ENCODE results near the gene OOSP4B.
"Not testable (repeated sequence)": the region's sequence is repeated elsewhere in the genome, so short reads cannot be mapped to it uniquely, and the experiment has no call there.

The OOSP4B gene

GRCh38 chr11:60016881-60017280, at the start of gene OOSP4B:
Gene OOSP4B (plus strand): TSS chr11:60017181.
- DNase-seq = no peak

GRCh38 chr11:59967677-59968394, 49.1 kb upstream of the OOSP4B start:
- DNase-seq = no peak

- DNase-seq = no peak
Observed at GRCh38 chr11:59968395-59968783, 48.6 kb upstream of the OOSP4B start.

GRCh38 chr11:59973097-59973496, 43.9 kb upstream of the OOSP4B start:
- DNase-seq = no peak

GRCh38 chr11:59981106-59981770, 35.7 kb upstream of the OOSP4B start:
- DNase-seq = no peak

- DNase-seq = not testable (repeated sequence)
Observed at GRCh38 chr11:59982037-59982436, 34.9 kb upstream of the OOSP4B start.

- DNase-seq = no peak
Observed at GRCh38 chr11:59983212-59983611, 33.8 kb upstream of the OOSP4B start.

- no peak for DNase-seq
Observed at GRCh38 chr11:59984368-59984767, 32.6 kb upstream of the OOSP4B start.

GRCh38 chr11:59990421-59990820, 26.6 kb upstream of the OOSP4B start:
- DNase-seq = no peak

- no peak for DNase-seq
Observed at GRCh38 chr11:59992425-59992824, 24.6 kb upstream of the OOSP4B start.

- DNase-seq = no peak
Observed at GRCh38 chr11:59997800-59998199, 19.2 kb upstream of the OOSP4B start.

GRCh38 chr11:59999691-60000090, 17.3 kb upstream of the OOSP4B start:
- DNase-seq = no peak

- DNase-seq = no peak
Observed at GRCh38 chr11:60003729-60004128, 13.3 kb upstream of the OOSP4B start.

GRCh38 chr11:60005360-60005759, 11.6 kb upstream of the OOSP4B start:
- DNase-seq = no peak

- no peak for DNase-seq
Observed at GRCh38 chr11:60018058-60018457, 1.1 kb downstream of the OOSP4B start.

GRCh38 chr11:60020376-60020775, 3.4 kb downstream of the OOSP4B start:
- DNase-seq = not testable (repeated sequence)

- no peak for DNase-seq
Observed at GRCh38 chr11:60029015-60029632, 12.1 kb downstream of the OOSP4B start.

- no peak for DNase-seq
Observed at GRCh38 chr11:60040109-60040508, 23.1 kb downstream of the OOSP4B start, which contains the start of gene OOSP2. Gene OOSP2 (plus strand): TSS chr11:60040409. CDS start chr11:60040460, 51 bp downstream.

- DNase-seq = not testable (repeated sequence)
Observed at GRCh38 chr11:60050422-60050821, 33.4 kb downstream of the OOSP4B start.

GRCh38 chr11:60050839-60051238, 33.9 kb downstream of the OOSP4B start:
- not testable (repeated sequence) for DNase-seq

- DNase-seq = no peak
Observed at GRCh38 chr11:60056349-60056969, 39.5 kb downstream of the OOSP4B start, which contains the start of gene MS4A3. Gene MS4A3 (plus strand): TSS chr11:60056665. CDS start chr11:60061161, 4,496 bp downstream.

GRCh38 chr11:60059052-60059451, 42.1 kb downstream of the OOSP4B start:
- DNase-seq = no peak

- DNase-seq = no peak
Observed at GRCh38 chr11:60059521-60060240, 42.7 kb downstream of the OOSP4B start.

Data from hippocampal formation (tissue), 2 donors.